Measurements from ENCODE around the gene TRIM15.
"Not testable (repeated sequence)": the region's sequence is repeated elsewhere in the genome, so short reads cannot be mapped to it uniquely, and the experiment has no call there.

TRIM15 gene

DNA sequence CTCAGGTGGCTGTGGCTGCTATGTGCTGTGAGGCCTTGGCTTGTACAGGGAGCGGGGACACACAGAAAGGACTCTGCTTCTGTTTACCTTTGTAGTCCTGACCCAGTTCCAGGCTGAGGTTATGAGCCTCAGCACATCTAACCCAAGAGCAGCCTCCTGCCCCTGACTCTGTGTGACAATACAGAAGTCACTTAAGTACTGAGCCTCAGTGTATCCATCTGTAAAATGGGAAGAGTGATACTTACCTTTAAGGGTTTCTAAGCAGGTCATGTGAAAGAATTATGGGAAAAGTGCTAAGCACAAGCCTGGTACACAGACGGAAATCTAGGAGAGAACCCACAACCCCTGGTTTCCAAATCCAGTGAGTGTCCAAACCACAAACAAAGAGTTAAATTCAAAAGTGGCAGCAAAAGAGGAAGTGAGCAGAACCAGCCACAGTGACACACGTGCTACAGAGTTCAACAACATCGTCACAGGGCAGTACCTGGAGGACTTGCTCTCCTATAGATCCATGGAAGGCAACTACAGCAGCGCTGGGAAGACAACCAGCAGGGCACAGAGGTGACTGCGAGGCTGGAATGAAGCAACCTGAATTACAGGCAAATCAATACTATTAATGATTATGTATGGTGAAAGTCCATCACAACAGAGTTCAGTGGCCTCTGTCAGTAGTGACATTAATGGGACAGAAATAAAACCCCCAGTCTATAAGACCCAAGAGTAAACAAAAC, 37.4 kb downstream of the TRIM15 start:
- no peak for DNase-seq

DNA sequence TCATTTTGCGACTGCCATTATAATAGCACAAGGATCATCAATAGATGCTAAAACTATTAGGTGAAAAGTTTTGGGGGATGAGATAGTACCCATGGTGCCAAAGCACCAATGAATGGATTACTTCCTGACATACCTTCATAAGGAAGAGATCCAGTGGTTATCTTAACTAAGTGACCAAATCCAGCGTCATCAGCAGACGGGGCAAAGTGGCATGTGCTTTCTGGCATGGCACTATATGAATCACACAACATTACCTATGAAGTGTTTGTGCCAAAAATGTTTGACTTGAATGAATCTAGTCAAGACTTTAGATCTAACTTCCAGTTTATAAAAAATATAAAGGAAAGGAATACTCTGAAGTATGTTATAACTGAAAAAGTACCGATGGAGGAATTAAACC, 39.0 kb downstream of the TRIM15 start:
- no peak for DNase-seq

DNA sequence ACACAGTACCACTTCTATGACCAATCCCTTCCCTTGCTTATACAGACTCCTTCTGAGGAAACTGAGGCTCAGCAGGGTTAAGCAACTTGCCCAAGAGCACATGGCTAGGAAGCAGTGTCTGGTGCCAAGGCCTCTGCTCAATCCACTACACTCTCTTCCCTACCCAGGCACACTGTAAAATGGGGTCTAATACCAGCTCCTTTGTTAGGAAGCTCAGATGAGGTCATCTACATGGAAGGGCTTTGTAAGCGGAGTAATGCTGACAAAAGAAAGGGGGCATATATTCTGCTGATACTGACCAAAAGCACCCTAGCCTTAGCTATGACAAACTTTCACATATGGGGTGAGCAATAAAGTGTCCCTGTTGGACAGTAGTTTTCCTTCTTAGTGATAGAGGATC, 40.8 kb downstream of the TRIM15 start:
- DNase-seq = no peak

DNA sequence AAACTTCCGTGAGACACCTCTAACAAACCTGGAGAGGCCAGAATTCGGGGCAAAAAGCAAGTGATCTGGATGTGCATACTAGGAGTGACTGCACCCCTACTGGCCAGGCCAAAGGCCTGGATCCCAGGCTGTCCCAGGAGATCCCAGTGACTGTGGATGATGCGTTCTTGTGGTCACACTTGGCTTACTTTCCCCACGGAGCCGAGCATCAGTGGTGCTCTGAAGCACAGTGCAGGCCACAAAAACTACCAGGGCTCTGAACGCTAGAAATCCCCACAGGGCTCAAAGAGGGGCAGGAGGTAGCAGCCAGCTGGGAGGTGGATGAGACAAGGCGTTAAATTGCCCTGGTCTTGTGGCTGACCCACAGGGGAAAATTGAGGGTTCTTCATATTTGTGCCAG, 42.8 kb downstream of the TRIM15 start:
- DNase-seq = no peak

DNA sequence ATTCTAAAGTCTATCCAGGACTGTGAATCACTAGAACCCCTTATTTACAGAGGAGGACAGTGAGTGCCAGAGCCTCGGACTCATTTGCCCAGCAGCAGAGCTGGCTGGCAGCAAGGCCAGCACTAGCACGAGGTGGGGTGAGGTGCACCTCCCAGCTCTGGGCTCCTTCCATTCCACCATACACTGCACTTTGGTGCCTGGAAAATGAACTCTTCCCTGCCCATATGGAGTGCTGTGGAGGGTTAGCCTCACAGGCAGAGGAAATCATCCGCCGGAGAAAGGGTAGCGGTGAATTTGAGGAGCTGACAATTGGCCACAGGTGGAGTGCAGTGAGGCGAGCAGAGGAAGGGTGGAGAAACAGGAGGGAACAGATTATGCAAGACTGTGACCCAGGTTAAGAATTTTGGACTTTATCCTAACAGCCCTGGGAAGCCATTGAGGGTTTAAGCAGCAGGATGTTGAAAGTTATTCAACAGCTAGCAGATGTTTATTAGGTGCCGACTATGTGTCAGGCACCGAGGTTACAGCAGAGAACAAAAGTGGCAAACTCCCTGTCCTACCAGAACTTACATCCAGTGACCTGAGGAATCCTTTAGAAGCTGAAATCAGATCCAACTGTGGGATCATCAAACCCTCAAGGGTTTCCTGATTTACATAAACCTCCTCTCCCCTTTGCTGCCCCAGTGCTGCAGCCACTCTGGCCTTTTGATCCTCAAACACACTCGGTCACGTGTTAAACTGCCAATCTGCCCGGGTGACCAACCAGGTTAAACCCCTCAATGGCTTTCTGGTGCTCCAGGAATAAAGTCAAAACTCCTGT, 43.7 kb downstream of the TRIM15 start:
- no peak for DNase-seq

DNA sequence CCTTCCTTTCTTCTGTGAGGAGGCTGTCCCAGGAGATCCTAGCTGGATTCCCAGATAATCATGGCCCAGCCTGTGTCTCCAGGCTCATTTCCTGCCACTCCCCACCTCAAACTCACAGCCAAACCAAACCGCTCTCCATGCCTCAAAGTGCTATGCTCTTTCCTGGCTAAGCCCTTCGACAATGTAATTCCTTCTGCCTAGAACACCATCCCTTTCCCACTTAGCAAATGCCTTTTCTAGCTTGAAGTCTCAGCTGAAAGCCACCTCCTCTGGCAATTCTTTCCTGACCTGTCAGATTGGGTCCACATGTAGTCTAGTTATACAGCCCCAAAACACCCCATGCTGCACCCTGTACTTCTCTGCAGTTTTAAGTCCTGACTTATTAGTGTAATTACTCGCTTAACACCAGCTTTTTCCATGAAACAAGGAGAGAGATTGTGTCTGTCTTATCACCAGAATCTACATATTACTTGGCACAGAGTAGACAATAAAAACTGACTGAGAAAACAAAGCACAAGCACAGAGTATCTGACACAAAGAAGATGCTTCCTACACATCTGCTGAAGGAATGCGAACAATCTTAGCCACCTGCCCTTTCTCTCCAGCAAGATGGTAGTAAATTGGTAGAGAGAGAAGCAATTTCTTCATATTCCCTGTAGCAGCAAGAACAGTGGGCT, 44.4 kb downstream of the TRIM15 start:
- DNase-seq = no peak

DNA sequence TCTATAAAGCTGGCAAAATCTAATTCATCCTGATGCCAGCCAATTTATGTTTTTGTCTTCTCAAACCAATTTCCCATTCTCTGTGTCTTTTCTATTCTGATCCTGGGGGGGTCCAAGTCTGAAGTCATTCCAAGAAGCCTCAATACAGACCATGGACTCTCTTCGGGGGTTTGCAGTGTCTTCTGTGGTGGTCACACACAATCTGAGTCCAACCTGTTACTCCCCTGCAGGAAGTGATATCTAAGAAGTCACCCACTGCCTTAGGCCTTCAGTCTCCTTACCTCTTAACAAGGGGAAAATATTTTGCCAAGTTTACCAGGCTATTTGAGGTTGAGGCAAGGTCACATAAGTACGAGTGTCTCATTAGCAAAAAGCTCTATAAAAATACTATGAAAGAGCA, 48.0 kb downstream of the TRIM15 start:
- DNase-seq = no peak

DNA sequence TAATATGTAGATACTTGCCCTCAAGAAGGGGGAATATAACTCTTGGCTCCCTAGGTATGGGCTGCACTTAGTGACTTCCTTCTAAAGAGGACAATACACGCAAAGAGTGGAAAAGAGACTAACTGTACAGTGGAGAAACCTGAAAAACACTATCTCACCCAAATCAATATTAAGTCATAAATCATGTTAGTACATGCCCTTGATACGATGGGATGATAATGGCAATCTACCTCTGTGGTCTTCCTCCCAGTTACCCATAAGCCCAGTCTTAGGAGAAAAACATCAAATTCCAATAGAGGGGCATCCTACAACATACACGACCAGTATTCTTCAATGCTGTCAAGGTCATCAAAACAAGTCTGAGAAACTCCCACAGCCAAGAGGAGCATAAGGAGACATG, 48.6 kb downstream of the TRIM15 start:
- DNase-seq = no peak

DNA sequence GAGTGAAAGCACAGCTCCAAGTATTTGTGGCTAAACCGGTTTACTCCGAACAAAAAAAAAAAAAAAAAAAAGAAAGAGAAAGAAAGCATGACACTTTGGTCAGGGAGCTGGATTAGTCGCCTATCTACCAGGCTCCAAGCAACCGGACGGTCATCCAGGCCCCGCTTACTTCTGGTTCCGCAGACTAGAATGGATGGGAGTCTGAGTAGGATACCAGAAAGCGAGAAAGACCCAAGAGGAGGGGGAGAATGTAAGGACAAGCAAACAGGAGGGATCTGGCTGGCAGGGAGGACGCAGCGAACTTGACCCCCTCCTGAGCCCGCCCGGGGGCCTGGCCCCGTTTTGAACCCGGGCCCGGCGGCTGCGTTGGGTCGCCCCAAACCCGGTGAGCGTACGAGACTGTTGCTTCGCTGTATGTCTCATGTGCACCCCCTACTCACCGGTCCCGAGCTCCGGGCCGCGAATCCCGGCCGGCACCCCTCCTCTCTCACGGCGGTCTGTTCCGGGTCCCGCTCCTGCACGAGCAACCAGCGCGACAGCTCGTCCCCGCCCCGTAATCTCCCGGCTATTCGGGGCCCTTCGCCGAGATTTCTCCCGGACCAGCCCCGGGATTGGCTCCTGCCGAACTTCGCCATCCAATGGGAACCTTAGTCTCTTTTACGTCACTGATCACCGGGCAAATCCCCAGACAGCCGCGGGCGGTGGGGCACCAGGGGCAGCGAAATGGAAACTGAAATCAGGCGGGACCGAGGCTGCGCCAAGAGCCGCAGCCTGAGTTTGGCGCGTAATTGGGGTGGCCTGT, 49.7 kb downstream of the TRIM15 start, which contains the start of gene TRIM26:
TRIM26 (minus strand) TSS at position 542 of the 802 bp plus-strand sequence. CDS start 14,303 bp downstream, outside the sequence.
- DNase-seq = peak; percentile 97

DNA sequence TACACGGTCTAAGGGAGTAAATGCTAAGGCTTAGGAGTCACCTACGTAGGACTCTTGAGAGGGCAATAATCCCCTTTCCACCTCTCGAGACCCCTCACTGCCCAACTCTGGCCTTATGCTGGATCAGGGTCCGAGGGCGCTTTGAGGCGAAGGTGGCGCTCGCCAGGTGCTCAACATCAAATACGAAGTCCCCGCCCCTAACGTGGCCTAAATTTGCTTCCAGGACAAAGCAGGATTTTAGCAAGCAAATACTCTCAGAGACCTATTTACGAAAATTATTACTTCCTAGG, 50.3 kb downstream of the TRIM15 start:
- no peak for DNase-seq

DNA sequence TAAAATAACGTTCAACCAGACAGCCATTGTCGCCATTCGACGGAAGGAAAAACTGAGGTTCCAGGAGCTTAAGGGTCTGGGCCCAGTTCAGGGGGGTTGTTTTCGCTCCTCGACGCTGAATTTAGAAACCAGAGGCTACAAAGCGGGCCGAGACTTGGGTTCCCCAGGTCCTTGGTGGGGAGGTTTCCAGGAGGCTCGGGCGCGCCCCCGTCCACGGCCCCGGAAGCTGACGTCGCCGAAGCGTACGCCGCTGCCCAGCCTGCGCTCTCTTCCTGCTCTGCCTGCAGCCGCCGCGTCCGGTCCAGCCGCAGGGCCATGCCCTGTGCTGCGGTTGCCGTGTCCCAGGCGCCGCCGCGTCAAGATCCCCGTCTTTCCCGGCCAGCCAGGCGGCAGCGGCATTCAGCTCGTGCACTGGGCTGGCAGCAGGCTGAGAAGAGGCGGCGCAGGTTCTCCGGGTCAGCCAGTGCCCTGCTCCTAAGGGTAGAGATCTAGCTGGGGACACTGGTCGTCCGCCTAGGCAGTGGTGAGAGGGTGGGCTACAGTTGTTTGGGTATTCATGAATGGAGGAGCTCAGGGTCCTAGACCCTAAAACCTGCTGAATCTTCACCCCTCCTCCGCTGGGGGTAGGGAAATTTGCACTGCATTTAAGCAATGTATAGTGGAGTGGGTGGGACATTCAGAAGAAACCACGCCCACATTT, 50.8 kb downstream of the TRIM15 start:
- DNase-seq = peak; percentile 58

DNA sequence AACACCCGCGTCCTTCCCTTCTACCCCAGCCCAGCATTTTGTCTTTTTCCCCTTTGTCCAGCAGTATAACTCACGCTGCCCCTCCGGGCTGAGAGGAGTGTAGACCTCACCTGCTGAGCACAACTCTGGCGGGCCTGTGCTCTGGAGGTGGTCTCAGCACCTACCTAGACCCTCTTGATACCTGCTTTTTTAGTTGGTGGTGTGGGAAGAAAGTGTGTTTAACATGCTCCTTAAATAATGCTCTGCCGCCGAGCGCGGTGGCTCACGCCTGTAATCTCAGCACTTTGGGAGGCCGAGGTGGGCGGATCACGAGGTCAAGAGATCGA, 51.3 kb downstream of the TRIM15 start:
- no peak for DNase-seq

DNA sequence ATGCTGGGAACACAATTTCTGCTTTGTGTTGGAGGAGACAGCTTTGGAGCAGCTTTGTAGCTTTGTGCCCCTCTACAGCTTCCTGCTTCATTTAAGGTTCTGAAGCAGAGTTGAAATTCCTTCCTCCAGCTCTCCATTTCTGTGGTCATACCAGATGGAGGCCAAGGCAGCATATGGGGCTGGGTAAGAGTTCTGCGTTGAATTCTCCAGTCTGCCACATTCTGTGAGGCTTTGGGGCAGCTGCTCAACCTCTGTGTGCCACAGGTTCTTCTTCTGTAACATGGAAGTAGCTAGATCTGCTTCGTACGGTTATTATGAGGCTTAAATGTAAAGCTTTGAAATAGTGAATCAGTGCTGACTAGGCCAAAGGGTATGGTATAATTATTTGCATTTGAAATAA, 52.8 kb downstream of the TRIM15 start:
- no peak for DNase-seq

DNA sequence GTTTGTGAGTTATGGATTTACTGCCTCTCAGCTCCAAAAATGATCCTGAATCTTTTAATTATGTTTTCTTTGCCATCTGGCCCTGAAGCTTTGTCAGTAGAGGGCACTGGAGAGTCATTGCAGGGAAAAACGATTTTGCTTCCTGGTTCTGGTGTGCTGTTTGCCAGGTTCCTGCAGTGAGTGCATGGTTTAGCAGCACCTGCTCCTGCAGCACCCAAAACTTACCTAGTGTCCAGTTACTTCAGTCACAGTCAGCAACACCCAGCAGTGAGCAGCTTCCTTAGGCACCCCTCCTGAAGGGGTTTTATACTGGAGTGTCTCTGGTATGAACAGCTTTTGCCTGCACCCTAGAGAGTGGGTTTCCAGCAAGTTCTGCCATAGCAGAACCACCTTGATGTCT, 55.9 kb downstream of the TRIM15 start:
- DNase-seq = peak; percentile 54

DNA sequence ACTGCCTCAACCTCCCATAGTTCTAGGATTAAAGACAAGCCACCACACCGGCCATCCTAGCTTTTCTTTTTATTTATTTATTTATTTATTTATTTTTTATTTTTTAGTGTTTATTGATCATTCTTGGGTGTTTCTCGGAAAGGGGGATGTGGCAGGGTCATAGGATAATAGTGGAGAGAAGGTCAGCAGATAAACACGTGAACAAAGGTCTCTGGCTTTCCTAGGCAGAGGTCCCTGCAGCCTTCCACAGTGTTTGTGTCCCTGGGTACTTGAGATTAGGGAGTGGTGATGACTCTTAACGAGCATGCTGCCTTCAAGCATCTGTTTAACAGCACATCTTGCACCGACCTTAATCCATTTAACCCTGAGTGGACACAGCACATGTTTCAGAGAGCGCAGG, 58.0 kb downstream of the TRIM15 start:
- not testable (repeated sequence) for DNase-seq

DNA sequence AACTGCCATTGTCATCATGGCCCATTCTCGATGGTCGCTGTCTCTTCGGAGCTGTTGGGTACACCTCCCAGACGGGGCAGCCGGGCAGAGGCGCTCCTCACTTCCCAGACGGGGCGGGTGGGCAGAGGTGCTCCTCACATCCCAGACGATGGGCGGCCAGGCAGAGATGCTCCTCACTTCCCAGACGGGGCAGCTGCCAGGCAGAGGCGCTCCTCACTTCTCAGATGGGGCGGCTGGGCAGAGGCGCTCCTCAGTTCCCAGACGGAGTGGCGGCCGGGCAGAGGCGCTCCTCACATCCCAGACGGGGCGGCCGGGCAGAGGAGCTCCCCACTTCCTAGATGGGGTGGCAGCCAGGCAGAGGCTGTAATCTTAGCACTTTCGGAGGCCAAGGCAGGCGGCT, 58.6 kb downstream of the TRIM15 start:
- not testable (repeated sequence) for DNase-seq
